SKM-1 (cell line): ENCODE data around the gene CENPU.
A peak's percentile ranks its signal among the peaks of the same experiment; 100 is the strongest.
"Not testable (repeated sequence)": the region's sequence is repeated elsewhere in the genome, so short reads cannot be mapped to it uniquely, and the experiment has no call there.

Source experiments
- DNase-seq: peaks from one replicate; lab custom pipeline; 2025; ENCODE audit not compliant: unreplicated experiment; lab: John Stamatoyannopoulos, UW

The CENPU gene

DNA sequence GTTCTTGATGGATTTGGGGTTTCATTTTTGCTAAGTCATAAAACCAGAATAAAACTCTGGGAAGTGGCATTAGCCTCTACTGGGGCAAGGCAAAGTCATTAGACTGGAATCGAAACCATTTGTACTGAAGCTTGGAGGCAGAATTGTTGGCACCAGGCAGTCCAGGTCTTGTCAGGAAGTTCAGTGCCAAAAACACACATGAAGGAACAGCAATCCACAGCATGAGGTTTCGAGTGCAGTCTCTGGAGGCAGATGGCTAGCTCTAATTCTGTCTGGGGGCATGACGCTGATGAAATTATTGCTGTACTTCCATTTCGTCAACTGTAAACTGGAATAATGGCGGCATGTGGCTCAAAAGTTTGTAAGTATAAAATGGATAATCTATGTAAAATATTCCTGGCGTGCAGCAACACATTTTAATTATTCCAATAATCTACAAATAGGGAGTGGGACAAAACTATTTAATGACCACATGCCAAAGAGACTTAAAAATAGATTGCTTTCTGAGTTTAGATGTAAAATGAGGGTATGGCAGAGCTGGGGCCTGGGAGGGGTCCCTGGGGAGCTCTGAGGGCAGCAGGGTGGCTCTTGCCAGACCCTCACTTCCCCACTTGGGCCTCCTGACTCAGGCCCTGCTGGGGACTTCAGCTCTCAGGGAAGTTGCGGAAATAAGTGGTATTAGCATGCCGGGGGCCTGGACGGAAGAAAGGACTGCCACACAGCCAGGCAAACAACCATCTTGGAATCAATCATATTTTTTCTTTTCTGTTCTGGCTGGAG lies 18.8 kb upstream of the CENPU start:
- DNase-seq: no peak

DNA sequence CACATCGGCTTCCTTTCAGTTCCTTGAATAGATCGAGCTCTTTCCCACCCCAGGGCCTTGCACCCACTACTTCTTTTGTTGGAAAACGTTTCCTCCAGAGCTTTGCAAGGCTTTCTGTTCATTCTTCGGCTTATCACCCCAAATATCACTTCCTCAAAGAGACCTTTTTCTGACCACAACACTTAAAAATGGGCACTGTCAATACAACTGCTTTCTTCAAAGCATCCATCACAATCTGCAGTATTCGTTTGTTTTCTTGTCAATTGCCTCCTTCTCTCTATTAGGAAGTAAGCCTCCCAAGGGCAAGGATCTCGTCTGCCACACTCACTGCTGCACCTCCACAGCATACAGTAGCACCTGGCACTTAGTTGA lies 17.7 kb upstream of the CENPU start:
- DNase-seq: no peak

DNA sequence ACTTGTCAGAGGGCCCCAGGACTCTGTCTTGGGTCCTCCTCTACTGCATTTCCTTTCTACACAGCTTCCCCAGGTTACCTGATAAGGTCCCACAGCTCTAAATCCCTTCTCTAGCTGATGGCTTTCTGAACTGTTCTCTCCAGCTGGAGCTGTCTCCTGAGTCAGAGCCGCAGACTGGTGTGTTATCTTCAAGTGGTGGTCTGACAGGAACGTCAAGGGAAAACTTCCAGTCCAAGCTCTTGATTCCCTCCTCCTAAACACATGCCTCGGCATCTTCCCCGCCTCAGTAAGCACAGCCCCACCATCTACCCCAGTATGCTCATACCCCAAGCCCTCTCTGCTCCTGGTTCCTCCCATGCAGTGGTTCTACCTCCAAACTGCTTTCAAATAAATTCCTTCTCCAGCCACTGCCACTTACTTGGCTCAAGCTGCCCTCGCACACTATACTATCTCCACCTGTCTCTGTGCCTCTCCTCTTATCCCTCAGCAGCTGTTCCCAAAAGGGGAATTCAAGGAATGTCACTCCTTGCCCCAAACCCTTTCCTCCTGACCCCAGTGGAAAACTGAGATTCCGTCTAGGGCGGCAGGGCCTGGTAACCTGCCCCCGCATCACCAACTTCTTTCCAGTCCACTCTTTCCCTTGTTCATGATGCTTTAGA lies 17.2 kb upstream of the CENPU start:
- DNase-seq: no peak

DNA sequence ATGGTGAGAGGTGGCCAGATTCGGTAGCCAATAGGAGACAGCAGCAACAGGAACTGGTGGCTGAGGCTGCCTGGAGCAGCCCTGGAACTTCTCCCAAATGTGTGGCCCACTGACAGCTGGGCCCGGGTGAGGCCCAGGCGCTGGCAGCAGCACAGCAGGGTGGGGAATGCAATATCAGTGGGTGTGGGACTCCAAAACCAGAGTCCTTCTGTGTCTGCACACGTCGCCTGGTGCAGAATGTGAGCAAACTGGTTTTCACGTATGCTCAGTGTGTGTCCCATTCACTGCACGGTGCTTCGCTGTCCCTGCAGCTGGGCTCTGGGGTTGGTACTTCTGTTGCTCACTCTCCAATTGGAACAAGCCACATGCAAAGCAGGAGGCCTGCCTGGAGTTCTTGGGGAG lies 14.4 kb upstream of the CENPU start:
- DNase-seq: no peak

DNA sequence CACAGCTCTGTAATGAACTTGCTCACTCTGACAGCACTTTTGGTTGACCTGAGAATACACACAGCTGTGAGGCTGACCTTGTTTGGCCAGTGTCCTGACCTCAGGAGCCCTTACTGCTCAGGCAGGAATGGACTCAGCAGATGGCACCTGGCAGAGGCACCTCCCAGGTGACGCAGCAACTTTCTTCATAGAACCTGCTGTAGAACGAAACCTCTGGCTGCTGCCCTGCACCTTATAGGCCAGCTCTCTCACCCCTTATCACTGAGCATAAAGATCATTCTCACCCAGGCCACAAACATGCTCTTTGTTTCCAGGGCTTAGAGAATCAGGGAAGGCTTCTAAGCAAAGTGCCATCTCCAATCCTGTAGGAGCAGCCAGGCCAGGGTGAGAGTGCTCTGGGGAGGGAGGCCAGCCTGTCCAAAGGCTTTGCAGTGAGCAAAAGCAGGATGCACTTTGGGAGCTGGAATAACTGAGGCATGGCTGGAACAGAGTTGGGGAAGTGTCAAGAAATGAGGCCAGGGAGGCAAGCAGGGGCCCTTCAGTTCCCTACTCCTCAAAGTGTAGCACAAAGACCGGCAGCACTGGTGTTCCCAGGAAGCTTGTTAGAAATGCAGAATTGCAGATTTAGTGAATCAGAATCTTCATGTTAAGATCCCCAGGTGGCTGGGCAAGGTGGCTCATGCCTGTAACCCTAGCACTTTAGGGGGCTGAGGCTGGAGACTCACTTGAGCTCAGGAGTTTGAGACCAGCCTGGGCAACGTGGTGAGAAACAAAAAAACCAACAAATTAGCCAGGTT lies 13.3 kb upstream of the CENPU start:
- DNase-seq: no peak

DNA sequence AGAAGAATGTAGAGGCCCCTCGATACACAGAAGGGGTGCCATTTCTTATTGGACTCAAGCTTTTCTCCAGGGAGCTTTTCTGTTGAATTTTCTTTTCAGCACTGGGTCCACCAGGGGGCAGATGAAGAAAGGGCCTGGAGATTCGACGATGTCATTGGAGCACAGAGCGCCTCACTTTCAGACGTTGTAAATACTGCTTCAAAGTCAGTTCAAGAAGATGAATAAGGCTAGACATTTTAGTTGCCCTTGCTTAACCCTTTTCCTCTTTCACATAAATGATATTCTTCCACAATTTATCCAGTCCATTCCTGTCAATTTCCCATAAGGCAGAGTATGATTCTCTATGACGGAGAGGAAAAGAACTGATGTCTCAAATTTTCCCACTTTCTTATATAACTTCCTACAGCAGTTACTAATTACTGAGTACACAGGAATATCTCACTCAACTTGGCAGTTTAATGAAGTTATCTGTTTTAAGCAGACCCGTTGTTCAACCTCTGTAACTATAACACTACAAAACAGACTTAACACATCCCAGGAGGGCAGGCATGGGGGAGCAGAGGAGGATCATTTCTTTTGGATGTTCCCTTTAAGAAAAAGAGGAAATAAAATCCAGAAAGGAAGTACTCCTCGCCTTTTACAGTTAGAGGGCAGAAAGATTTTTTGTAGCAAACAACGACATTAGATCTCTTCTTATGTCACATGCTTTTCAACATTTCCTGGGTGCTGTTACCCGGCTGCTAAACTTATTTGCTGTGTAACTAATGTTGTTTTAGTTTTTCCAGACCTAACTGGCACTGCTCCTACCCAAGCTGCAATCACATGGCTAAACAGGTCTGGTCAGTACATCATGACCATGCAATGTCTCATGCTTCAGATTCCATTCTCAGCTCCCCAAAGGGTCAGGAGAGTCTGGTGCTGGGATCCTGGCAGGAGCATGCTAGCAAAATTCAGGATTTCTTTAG lies 12.2 kb upstream of the CENPU start:
- DNase-seq: peak; percentile 90

DNA sequence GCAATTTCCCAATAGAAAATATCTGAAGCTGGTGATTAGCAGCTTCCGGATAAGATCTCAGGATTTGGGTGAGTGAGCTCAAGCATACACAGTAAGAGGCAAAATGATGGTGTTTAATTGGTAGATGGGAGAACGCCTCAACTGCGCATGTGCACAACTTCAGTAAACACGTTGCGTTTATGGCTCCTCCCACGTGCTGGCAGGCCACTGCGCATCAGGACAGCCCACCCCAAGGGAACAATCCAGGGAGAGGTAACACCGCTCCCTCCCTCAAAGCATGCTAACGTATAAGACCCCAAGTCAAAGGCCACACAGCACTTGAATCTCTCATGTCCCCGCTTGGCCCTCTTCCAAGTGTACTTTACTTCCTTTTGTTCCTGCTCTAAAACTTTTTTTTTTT lies 10.3 kb upstream of the CENPU start:
- DNase-seq: no peak

DNA sequence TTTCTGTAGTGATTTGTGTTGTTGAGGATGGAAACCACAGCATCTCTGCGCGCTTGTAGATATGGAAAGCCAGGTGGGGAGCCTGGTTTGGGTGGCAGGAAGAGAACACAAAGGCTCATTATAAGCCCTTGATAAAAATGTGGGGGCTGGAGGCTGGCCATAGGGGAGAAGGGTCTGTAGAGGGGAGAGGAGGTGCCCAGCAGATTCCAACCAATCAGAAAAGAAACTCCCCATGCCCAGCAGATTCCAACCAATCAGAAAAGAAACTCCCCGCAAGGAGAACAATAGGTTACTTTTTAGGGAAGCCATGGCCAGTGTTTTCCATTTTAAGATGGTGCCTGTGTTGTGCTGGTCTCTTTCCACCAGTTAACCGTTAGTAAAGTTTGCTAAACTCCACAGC lies 9.8 kb upstream of the CENPU start:
- DNase-seq: no peak

DNA sequence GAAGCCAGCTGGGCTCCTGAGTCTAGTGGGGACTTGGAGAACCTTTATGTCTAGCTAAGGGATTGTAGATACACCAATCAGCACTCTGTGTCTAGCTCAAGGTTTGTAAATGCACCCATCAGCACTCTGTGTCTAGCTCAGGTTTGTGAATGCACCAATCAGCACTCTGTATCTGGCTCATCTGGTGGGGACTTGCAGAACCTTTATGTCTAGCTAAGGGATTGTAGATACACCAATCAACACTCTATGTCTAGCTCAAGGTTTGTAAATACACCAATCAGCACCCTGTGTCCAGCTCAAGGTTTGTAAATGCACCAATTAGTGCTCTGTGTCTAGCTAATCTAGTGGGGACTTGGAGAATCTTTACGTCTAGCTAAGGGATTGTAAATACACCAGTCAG lies 7.8 kb upstream of the CENPU start:
- DNase-seq: not testable (repeated sequence)

DNA sequence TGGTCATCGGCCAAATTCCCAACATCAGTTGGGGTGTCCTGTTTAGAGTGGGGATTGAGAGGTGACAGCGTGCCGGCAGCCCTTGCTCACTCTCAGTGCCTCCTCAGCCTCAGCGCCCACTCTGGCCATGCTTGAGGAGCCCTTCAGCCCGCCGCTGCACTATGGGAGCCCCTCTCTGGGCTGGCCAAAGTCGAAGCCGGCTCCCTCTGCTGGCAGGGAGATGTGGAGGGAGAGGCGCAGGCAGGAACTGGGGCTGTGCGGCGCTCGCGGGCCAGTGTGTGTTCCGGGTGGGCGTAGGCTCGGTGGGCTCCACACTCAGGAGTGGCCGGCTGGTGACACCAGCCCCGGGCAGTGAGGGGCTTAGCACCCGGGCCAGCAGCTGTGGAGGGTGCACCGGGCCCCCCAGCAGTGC lies 7.1 kb upstream of the CENPU start:
- no peak for DNase-seq

DNA sequence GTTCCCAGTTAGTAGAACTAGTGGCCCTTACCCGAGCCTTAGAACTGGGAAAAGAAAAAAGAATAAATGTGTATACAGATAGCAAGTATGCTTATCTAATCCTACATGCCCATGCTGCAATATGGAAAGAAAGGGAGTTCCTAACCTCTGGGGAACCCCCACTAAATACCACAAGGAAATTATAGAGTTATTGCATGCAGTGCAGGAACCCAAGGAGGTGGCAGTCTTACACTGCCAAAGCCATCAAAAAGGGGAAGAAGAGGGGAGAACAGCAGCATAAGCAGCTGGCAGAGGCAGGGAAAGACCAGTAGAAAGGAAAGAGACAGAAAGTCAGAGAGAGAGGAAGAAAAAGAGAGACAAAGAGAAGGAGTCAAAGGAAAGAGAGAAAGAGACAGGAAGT lies 5.7 kb upstream of the CENPU start:
- DNase-seq: not testable (repeated sequence)

DNA sequence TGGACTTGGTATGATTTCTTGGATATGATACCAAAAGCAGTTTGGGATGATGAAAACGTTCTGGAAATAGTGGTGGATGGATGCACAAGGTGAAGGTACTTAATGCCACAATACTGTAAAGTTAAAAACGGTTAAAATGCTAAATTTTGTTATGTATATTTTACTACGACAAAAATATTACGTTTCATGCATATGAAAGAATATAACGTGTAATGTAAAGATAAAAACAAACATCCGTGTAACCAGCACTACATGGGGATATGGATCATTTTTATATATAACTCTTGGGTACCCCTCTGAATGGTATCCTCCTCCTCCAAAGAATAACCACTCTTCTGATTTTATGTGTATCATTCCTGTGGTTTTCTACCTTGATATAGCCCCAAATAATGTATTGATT lies 862 bp upstream of the CENPU start:
- no peak for DNase-seq

DNA sequence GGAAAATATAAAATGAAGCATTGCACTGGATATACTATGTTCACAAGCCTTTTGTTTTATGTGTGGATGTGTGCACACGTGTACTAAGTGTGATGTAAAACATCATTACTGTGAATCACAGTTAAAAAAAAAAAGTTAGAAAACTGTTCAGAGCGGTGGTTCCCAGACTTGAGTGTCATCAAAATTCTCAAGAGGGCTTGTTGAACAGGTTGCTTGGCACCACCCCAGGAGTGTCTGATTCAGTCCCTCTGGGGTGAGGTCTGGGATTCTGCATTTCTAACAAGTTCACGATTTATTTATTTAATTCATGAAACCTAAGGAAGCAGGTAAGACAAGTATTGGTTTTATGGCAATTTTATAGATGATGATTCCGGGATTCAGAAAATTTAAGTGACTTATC lies 1.8 kb downstream of the CENPU start:
- DNase-seq: no peak

DNA sequence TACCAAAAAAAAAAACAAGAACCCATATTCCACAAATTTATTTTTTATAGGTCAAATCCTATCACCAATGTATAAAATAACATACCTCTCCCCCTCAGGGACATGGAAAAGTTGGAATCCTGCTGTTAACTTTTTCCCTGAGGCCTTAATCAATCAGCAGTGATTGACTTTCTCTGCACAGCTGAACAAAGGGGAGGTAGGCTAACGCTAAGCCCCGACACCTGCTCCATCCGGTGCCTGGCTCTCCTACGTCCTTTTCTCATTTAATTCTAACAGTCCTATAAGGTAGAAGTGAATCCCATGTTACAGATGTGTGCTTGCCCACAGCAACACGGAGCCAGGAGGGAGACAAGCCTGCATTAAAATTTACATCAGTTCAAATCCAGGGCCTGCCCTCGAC lies 2.8 kb downstream of the CENPU start:
- DNase-seq: no peak

DNA sequence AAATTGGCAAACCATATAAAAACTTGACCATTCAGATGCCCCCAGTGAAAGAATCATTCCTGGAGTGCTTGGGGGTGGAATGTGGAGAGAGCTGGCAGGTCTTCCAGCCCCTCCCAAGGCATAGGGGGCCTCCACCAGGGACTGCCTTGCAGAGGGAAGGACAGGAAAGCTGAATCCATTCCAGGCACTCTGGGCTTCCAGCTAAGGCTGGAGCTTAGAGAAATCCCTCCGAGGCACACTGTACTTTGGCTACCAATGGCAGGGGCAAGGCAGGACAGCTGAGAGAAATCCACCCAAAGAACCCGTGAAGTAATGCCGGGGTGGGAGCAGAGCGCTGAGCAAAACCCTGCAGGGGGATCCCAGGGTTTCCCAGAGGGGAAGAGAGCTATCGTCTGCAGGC lies 4.0 kb downstream of the CENPU start:
- DNase-seq: no peak

DNA sequence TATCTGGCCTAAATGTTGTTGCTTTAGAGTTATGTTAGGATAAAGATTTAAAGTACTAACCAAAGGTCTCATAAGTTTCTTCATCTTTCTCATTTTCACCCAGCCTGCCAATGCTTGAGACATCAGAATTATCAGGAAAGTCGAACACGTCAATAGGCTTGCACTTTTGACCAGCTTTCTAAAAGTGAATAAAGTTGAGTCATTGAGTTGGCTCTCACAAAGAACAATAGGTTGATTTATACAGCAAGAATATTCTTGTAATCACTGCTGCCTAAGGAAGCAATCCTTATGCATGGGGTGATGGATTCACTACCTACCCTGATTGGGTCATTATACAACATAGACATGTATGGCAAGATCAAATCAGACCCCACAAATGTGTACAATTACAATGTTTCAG lies 5.0 kb downstream of the CENPU start:
- no peak for DNase-seq

DNA sequence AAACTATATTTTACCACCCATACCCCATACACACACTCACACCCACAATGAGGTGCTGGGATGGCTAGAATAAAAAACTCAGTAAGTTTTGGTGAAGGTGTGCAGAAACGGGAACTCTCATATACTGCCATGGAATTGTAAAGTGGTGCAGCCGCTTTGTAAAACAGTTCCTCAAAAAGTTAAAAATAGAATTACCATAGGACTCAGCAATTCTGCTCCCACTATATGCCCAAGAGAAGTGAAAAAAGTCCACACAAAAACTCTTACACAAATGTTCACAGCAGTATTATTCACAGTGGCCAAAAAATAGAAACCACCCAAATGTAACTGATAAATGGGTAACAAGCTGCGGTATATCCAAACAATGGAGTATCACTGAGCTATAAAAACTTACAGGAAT lies 6.5 kb downstream of the CENPU start:
- no peak for DNase-seq

DNA sequence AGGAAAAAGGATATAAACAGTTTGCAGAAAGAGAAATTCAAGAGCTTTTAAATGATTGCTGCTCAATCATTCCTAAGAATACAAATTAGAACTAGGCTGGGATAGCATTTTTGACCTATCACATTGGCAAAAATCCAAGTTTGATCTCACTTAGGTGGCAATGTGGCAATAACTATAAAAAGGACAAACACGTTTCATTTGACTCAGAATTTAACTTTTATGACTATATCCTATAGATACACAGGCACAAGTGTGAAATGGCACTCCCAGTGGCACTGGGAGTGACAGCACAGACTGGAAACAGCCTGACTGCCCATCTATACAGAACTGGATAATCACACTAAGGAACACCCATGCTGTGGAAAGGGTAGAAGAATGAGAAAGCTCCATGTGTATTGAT lies 11.1 kb downstream of the CENPU start:
- no peak for DNase-seq

DNA sequence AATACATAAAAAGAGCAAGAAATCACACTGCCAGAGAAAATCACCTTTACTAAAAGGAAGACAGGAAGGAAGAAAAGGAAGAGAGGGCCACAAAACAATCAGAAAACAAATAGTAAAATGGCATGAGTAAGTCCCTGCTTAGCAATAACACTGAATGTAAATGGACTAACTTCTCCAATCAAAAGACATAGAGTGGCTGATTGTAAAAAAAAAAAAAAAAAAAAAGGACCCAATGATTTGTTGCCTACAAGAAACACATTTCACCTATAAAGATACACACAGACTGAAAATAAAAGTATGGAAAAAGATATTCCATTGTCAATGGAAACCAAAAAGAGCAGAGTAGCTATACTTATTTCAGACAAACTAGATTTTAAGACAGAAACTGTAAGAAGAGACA lies 12.6 kb downstream of the CENPU start:
- no peak for DNase-seq

DNA sequence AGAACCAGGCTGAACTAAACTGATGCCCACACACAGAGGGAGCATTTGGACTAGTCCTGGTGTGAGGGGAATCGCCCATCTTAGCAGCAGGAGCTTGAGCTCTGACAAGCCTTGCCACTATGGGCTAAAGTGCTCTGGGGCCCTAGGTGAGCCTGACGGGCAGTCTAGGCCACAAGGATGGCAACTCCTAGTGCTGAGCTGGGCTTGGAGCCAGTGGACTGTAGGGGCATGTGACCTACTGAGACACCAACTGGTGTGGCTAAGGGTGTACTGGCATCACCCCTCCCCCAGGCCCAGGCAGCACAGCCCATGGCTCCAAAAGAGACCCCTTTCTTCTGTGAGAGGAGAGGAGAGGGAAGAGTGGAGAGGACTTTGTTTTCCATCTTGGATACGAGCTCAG lies 14.5 kb downstream of the CENPU start:
- no peak for DNase-seq

DNA sequence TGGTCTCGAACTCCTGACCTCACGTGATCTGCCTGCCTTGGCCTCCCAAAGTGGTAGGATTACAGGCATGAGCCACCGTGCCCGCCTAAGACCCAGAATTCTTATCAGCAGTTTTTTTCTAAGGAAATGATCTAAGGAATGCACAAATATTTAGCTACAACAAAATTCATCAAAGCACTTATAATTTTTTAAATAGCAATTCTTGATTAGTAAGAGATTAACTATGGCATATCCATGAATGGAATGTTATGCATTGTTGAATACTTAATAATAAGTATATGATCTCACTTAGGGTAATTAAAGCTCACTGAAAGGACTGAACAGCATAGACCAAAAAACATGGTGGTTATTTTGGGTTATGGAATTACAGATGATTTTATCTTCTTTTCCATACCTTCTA lies 18.4 kb downstream of the CENPU start:
- no peak for DNase-seq
